Rectal smooth muscle tissue (tissue), 1 donor: Measurements from ENCODE around the gene GPRC5D.

Experiments used
- H3K27ac ChIP-seq: one replicate; pipeline ENCODE4 v1.7.0; 2013; ENCODE audit warnings: low read depth, low read length, inconsistent platforms
- H3K27me3 ChIP-seq: one replicate; pipeline ENCODE4 v1.7.0; 2013; ENCODE audit warnings: low read length; ENCODE audit not compliant: control insufficient read depth, insufficient read depth
- H3K36me3 ChIP-seq: one replicate; pipeline ENCODE4 v1.7.0; 2013; ENCODE audit warnings: low read length; ENCODE audit not compliant: control insufficient read depth, insufficient read depth
- H3K4me1 ChIP-seq: one replicate; pipeline ENCODE4 v1.7.0; 2013; ENCODE audit warnings: low read length; ENCODE audit not compliant: control insufficient read depth, insufficient read depth
- H3K4me3 ChIP-seq: one replicate; pipeline ENCODE4 v1.7.0; 2013; ENCODE audit warnings: low read length
- H3K9ac ChIP-seq: one replicate; pipeline ENCODE4 v1.7.0; 2013; ENCODE audit warnings: low read length

The GPRC5D gene

DNA sequence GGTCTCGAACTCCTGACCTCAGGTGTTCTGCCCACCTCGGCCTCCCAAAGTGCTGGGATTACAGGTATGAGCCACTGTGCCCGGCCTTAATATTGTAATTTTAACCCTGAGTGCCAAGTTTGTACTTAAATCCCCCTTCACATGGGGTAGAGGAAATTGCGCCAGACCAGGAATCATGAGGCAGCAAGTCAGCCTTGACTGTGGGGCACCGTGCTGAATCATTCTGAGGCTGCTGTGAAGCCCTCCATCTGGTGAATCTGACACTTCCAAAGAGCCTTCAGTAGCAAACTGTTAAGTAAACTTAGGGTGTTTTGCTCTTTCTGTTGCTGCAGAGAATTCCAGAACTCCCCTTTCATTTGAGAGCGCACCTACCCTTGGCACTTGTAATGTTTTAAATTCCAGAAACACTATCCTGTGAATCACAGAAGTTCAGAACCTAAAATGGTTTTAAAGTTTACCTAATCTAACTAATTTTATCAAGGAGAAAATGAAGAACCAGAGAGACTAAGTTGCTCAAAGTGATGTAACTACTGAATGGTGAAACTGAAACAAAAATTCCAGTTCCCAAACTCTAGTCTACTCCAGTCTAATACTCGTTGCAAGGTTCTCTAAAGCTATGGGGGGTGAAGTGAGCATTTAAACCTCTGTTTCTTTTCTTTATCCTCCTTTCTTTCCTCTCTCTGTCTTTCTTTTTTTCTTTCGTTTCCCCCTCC, 40.6 kb upstream of the GPRC5D start:
- H3K4me3 ChIP-seq: no peak overlapping the region
- no peaks in the 10 kb centered on the region for H3K4me1 ChIP-seq
- peaks cover 7% of the 10 kb centered on the region for H3K36me3 ChIP-seq
- H3K9ac ChIP-seq: no peak overlapping the region
- H3K27me3 ChIP-seq: no peaks in the 10 kb centered on the region
- peak overlapping the region; percentile 11 for H3K27ac ChIP-seq

DNA sequence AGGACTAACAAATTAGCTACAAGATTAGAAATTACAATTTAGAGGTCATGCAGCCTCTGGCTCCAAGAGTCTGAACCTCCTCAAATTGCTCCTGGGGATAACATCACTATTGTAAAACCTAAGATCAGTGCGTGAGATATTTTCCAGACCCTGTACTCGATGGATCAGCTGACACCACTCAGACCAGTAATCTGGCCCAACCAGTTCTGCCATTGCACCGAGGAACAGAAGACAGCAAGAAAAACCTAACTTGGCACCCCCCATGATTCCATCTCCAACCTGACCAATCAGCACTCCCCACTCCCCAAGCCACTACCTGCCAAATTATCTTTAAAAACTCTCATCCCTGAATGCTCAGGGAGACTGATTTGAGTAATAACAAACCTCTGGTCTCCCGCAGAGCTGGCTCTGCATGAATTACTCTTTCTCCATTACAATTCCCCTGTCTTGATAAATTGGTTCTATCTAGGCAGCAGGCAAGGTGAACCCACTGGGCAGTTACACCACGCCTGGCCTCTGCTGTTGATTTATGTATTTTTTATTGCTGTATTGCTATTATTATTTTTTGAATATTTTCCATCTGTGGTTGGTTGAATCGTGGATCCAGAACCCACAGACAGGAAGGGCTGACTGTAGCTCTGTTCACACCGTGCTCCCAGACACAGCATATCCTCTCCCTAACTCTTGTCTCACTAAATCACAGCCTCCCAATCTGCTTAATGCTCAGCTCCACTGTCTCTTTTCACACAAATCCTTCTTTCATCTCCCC, 38.9 kb upstream of the GPRC5D start:
- no peak overlapping the region for H3K4me3 ChIP-seq

DNA sequence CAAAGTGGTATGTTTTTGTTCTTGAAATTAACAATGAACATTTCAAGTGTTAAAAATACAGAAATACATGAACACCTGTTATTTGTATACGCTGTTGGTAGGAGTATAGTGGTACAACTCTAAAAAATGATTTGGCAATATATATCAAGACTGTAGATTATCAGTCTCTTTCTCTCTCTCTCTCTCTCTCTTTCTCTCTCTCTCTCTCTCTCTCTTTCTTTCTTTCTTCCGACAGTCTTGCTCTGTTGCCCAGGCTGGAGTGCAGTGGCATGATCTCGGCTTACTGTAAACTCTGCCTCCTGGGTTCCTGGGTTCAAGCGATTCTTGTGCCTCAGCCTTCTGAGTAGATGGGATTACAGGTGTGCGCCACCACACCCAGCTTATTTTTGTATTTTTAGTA, 35.5 kb upstream of the GPRC5D start:
- H3K4me3 ChIP-seq: no peak overlapping the region
- no peak overlapping the region for H3K27ac ChIP-seq
- H3K4me1 ChIP-seq: no peaks in the 10 kb centered on the region
- H3K36me3 ChIP-seq: peaks cover 22% of the 10 kb centered on the region
- H3K9ac ChIP-seq: no peak overlapping the region
- no peaks in the 10 kb centered on the region for H3K27me3 ChIP-seq

More for the DNA sequence above, 38.9 kb upstream of the GPRC5D start:
- H3K36me3 ChIP-seq: peaks cover 21% of the 10 kb centered on the region
- H3K27ac ChIP-seq: no peak overlapping the region
- no peaks in the 10 kb centered on the region for H3K4me1 ChIP-seq
- H3K27me3 ChIP-seq: no peaks in the 10 kb centered on the region
- no peak overlapping the region for H3K9ac ChIP-seq

DNA sequence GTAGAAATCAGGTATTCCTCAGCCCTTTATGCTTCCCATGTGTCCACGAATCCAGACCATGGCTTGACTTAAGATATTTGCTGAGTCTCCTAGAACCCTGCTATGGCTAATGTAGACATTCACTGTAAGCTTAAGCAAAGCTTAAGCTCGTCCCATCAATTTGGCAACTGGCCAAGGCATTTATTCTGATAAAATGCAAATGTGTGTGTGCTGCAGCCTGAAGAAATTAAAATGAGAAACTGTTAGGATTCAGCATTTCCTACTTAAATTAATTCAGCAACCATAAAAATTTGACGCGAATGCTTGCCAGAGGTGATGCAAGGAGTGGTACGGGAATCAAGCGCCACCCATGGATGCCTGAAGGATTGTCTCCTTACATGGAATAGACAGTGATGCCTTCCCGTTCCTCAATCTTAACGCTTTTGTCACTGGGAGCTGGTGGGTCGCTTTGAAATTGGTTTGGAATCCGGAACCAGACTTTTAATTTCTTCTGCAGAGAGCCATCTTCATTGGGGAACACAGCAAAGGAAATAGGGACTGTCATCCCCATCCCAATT, 34.9 kb upstream of the GPRC5D start:
- H3K36me3 ChIP-seq: peaks cover 22% of the 10 kb centered on the region
- no peaks in the 10 kb centered on the region for H3K4me1 ChIP-seq
- H3K4me3 ChIP-seq: no peak overlapping the region
- no peak overlapping the region for H3K27ac ChIP-seq
- H3K27me3 ChIP-seq: no peaks in the 10 kb centered on the region
- no peak overlapping the region for H3K9ac ChIP-seq

DNA sequence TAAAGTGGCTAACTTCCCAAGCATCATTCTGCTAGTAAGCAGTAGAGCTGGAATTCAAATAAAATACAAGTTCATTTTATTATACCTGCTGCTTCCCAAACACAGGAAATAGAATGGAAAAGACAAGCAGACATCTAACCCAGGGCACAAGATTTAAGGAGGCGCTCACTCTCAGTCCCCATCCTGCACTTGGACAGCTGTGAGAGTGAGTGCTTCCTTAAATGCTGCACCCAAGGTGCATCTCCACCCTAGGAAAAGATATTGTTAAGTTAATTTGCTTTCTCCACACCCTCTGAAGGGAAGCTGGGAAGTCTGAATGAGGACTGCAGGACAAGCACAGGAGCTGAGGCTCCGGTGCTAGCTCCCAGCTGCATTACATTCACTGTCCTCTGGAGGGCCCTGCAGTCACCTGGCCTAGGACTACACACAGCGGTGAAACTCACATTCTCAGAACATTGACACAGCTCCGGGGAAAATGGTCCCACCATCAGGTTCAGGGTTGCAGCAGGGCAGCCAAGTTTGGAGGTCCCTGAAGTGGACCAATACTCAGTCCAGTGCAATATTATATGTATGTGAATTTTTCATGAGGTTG, 33.9 kb upstream of the GPRC5D start:
- peaks cover 25% of the 10 kb centered on the region for H3K36me3 ChIP-seq
- H3K4me1 ChIP-seq: no peaks in the 10 kb centered on the region
- no peak overlapping the region for H3K9ac ChIP-seq
- H3K27me3 ChIP-seq: no peaks in the 10 kb centered on the region
- H3K4me3 ChIP-seq: no peak overlapping the region
- no peak overlapping the region for H3K27ac ChIP-seq

DNA sequence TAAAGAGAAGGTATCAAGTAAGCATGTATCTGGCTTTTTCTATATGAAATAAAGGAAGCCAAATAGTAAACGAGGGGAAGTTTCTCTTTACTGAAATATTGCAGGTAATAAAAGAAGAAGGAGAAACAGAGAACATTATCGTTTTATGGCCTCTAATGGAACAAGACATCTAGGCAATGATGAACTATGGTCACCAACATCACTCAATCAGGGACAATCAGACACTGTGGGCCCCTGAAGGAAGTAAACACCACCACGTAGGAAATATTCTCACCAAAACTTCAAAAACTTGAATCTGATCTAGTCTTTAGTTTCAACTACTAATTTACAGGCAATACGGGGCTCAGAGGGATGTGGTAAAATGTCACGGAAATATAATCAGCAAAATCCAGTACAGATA, 32.2 kb upstream of the GPRC5D start:
- Histone ChIP-seq H3K36me3 (peaks cover 24% of the 10 kb centered on the region), H3K9ac (no peak overlapping the region), H3K27ac (no peak overlapping the region), H3K4me3 (no peak overlapping the region), H3K27me3 (no peaks in the 10 kb centered on the region), H3K4me1 (peaks cover 12% of the 10 kb centered on the region)

DNA sequence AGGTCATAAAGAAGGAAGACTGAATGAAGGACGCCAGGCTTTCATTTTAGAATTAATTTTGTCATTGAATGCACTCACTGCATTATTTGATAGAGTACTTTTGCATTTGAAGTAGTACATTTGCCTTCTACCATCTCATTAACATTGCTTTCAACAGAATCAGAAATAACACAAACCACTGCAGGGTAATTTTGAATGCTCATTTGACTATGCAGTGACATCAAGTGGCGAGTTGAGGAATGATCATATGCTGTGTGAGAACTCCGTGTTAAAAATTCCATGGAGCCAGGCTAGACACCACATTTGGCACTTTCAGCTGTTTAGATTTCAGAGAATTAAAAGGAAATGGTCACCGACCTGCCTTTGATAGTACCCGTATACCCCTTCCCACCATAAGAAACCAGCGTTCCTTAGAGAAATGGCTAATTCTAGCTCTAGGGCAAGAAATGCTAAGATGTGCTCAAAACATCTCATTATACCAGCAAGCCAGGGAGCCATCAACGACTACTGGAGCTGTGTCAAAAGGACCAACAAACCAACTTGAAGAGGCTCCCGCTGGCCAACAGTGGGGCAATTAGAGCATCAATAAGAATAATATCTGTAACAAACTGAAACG, 31.6 kb upstream of the GPRC5D start:
- H3K9ac ChIP-seq: no peak overlapping the region
- H3K27me3 ChIP-seq: no peaks in the 10 kb centered on the region
- H3K27ac ChIP-seq: no peak overlapping the region
- no peak overlapping the region for H3K4me3 ChIP-seq
- H3K4me1 ChIP-seq: peaks cover 12% of the 10 kb centered on the region
- peaks cover 19% of the 10 kb centered on the region for H3K36me3 ChIP-seq

DNA sequence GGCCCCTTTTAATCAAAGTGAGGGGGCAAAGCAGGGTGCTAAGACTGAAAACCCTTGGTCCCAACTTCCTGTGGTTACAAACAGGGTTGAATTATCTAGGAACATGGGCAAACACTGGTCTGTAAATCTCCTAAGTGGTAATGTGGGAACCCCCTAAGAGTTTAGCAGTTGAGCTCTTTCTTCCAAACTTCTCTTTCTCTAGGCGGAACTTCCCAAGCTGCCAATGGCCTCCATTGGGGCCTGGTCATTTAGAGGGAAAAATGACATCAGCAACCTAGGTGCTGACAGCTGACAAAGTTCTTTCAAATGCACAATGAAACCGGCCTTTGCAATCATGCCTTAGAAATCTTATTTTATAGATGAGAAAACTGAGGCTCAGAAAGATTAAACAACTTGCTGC, 30.4 kb upstream of the GPRC5D start:
- Histone ChIP-seq H3K27ac (no peak overlapping the region), H3K27me3 (no peaks in the 10 kb centered on the region), H3K36me3 (peaks cover 17% of the 10 kb centered on the region), H3K9ac (no peak overlapping the region), H3K4me3 (no peak overlapping the region), H3K4me1 (peaks cover 12% of the 10 kb centered on the region)

DNA sequence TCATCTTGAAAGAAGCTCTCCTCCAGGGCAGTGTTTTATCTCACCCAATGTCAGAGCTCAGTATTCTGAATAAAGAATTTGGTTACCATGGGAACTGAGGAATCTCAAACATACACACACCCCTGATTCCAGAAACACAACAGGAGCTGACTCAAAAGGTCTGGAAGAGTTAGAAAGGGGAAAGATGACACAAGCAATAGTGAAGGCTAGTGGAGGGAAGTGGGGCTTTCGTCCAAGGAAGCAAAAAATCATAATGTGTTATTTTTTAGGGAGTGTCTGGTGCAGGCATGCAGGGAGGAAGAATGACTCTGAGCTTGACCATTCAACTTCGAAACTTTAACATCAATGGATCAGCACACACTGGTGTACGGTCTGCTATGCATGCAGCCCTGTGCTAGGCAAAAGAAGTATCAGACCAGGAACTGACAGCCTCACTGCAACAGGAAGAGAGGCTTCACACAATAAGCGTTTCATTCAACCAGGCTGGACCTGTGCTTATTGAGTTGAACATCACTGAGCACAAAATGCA, 27.8 kb upstream of the GPRC5D start:
- Histone ChIP-seq H3K36me3 (peaks cover 3% of the 10 kb centered on the region), H3K27ac (peak overlapping the region; percentile 70), H3K4me1 (peaks cover 14% of the 10 kb centered on the region), H3K4me3 (no peak overlapping the region), H3K27me3 (no peaks in the 10 kb centered on the region), H3K9ac (no peak overlapping the region)

DNA sequence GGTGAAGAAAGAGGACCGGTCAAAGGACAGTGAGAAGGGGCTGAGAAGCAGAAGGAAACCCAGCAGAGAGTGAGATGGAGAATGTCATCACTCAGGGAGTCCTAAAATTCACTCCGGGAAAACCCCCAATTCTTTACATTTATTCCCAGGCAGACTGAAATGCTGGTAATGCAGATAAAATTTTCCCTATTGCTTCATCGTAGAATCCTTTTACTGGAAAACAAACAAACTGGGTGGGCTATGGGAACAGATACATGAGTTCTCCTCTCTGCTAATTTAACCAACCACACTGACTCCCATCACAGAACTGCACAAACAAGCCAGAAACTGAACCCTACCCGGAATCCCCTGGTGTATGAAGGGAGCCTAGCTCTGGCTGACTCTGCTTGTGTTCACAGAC, 27.2 kb upstream of the GPRC5D start:
- peaks cover 14% of the 10 kb centered on the region for H3K4me1 ChIP-seq
- H3K9ac ChIP-seq: no peak overlapping the region
- H3K36me3 ChIP-seq: peaks cover 6% of the 10 kb centered on the region
- peak overlapping the region; percentile 70 for H3K27ac ChIP-seq
- no peaks in the 10 kb centered on the region for H3K27me3 ChIP-seq
- no peak overlapping the region for H3K4me3 ChIP-seq

DNA sequence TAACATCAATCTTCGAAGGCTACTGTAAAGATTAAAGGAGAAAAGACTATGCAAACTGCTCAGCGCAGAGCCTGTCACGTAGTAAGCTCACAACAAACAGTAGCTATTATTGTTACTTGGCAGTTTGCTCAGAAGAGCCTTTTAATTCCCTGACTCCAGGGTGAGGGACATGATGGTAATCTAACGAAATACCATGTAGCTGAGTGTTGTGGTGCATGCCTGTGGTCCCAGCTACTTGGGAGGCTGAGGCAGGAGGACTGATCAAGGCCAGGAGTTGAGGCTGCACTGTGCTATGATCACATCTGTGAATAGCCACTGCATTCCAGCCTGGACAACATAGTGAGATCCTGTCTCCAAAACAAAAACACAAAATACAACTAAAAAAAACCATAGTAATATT, 25.3 kb upstream of the GPRC5D start:
- H3K36me3 ChIP-seq: peaks cover 15% of the 10 kb centered on the region
- no peak overlapping the region for H3K9ac ChIP-seq
- no peak overlapping the region for H3K4me3 ChIP-seq
- no peaks in the 10 kb centered on the region for H3K27me3 ChIP-seq
- H3K27ac ChIP-seq: no peak overlapping the region
- peaks cover 14% of the 10 kb centered on the region for H3K4me1 ChIP-seq

DNA sequence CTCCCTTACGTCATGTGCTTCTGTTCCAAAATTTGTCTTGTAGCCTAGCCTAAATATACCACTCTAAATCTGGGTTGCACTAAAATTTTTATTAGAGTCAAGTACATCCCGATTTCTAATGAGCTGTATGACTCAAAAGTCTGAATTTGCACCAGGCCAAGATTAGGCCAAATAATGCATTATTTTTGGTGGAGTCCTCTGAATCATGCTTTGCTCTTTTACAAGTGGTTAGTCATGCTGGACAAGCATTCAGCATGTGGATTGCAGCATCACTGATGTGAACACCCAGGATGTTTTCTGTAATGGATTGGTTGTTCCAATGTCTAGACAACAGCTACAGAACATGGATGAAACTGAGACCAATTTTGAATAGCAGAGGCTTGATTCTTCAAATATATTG, 24.4 kb upstream of the GPRC5D start:
- no peak overlapping the region for H3K9ac ChIP-seq
- peaks cover 14% of the 10 kb centered on the region for H3K4me1 ChIP-seq
- no peak overlapping the region for H3K4me3 ChIP-seq
- peaks cover 13% of the 10 kb centered on the region for H3K36me3 ChIP-seq
- no peaks in the 10 kb centered on the region for H3K27me3 ChIP-seq
- peak overlapping the region; percentile 21 for H3K27ac ChIP-seq
